ENCODE data around the gene MYCL.

DNA sequence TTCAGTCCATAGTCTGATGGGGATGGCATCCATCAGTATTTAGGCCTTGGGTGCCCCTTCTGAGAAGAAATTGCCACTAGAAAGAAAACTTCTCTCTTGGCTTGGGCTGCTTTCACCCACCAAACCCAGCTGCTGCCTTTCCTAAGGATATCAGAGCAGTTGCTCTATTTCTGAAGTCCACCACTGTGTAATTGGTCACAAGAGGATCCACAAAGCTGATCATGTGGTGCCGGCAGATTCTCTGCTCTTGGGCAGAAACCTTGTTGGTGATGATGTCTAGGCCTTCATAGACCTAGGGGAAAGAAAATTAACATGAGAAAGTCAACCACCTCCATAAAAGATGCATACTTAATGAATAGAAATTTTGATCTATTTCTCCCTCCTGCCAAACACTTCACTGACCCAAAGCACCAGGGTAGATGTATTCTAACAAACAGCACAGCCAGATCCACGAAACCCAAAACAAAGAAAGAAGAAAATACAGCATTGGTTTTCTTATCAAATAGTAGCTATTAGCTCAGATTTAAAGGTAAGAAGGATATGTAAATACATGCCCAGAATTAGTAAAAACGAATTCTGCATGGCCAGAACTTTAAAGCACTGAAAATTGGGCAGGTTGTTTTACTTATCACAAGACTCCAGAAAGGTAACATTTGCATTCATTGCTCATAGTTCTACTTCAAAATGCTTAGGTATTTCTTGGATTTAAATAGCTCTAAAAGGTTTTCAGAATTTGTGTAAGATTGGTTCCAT lies 44.4 kb downstream of the MYCL start:
- no peak for TF ChIP-seq ZNF518A (tag by site-specific recombination; conservative IDR thresholded peaks at IDR 0.05; ENCODE audit: low read depth)
- no peak for TF ChIP-seq ZNF138 (tag by site-specific recombination; IDR thresholded peaks at IDR 0.05; ENCODE audit: borderline replicate concordance)
- no peak for TF ChIP-seq ZNF704 (tag by site-specific recombination; IDR thresholded peaks at IDR 0.05)
- TF ChIP-seq, protein P1, sequence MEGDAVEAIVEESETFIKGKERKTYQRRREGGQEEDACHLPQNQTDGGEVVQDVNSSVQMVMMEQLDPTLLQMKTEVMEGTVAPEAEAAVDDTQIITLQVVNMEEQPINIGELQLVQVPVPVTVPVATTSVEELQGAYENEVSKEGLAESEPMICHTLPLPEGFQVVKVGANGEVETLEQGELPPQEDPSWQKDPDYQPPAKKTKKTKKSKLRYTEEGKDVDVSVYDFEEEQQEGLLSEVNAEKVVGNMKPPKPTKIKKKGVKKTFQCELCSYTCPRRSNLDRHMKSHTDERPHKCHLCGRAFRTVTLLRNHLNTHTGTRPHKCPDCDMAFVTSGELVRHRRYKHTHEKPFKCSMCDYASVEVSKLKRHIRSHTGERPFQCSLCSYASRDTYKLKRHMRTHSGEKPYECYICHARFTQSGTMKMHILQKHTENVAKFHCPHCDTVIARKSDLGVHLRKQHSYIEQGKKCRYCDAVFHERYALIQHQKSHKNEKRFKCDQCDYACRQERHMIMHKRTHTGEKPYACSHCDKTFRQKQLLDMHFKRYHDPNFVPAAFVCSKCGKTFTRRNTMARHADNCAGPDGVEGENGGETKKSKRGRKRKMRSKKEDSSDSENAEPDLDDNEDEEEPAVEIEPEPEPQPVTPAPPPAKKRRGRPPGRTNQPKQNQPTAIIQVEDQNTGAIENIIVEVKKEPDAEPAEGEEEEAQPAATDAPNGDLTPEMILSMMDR (tag by site-specific recombination; IDR thresholded peaks at IDR 0.05) = no peak
- TF ChIP-seq ZNF530 (tag by site-specific recombination; IDR thresholded peaks at IDR 0.05; ENCODE audit: low read depth) = no peak
- no peak for TF ChIP-seq ZNF133 (tag by site-specific recombination; IDR thresholded peaks at IDR 0.05)
- TF ChIP-seq ZNF175 (tag by site-specific recombination; IDR thresholded peaks at IDR 0.05) = no peak
- no peak for TF ChIP-seq ZSCAN30 (tag by site-specific recombination; IDR thresholded peaks at IDR 0.05)
- TF ChIP-seq SCRT1 (tag by site-specific recombination; IDR thresholded peaks at IDR 0.05; ENCODE audit: borderline replicate concordance) = no peak
- no peak for TF ChIP-seq ZFP41 (tag by site-specific recombination; IDR thresholded peaks at IDR 0.05; ENCODE audit: borderline replicate concordance)
- TF ChIP-seq, protein P2, sequence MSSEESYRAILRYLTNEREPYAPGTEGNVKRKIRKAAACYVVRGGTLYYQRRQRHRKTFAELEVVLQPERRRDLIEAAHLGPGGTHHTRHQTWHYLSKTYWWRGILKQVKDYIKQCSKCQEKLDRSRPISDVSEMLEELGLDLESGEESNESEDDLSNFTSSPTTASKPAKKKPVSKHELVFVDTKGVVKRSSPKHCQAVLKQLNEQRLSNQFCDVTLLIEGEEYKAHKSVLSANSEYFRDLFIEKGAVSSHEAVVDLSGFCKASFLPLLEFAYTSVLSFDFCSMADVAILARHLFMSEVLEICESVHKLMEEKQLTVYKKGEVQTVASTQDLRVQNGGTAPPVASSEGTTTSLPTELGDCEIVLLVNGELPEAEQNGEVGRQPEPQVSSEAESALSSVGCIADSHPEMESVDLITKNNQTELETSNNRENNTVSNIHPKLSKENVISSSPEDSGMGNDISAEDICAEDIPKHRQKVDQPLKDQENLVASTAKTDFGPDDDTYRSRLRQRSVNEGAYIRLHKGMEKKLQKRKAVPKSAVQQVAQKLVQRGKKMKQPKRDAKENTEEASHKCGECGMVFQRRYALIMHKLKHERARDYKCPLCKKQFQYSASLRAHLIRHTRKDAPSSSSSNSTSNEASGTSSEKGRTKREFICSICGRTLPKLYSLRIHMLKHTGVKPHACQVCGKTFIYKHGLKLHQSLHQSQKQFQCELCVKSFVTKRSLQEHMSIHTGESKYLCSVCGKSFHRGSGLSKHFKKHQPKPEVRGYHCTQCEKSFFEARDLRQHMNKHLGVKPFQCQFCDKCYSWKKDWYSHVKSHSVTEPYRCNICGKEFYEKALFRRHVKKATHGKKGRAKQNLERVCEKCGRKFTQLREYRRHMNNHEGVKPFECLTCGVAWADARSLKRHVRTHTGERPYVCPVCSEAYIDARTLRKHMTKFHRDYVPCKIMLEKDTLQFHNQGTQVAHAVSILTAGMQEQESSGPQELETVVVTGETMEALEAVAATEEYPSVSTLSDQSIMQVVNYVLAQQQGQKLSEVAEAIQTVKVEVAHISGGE (tag by site-specific recombination; conservative IDR thresholded peaks at IDR 0.05; ENCODE audit: low read depth) = no peak
- no peak for TF ChIP-seq ZNF777 (tag by site-specific recombination; IDR thresholded peaks at IDR 0.05; ENCODE audit: borderline replicate concordance)
- no peak for TF ChIP-seq ZBTB49 (tag by site-specific recombination; IDR thresholded peaks at IDR 0.05; ENCODE audit: low read depth)
- no peak for TF ChIP-seq ZNF658 (tag by site-specific recombination; IDR thresholded peaks at IDR 0.05)

Data from HEK293 (cell line).